Astrocyte of the cerebellum (primary cell): ENCODE data around the gene NECTIN3.

Experiments
- DNase-seq: peaks from one replicate; pipeline ENCODE4 v3.0.0-alpha.2; 2011; ENCODE audit warnings: low read depth
- H3K4me3 ChIP-seq: 2 replicates; pipeline ENCODE4 v1.5.1; 2011; ENCODE audit warnings: mild to moderate bottlenecking, low read depth, low read length, moderate library complexity
- CTCF ChIP-seq: IDR thresholded peaks from 2 replicates; pipeline ENCODE4 v1.5.1; 2012; ENCODE audit warnings: low read length, low read depth, moderate library complexity, mild to moderate bottlenecking; ENCODE audit errors: missing control alignments
- in situ Hi-C: cut with HindIII; loops from 2 replicates; pipeline ENCODE4 v1.10.0; 2017; ENCODE audit warnings: low sequenced_read_pairs

The NECTIN3 gene

GRCh38 chr3:111035902-111036301, 35.7 kb upstream of the NECTIN3 start:
- DNase-seq, result no peak
- no peak overlapping the region for H3K4me3 ChIP-seq
- no peak for TF ChIP-seq CTCF
- in situ Hi-C loops, result no loop called here

- in situ Hi-C loops, result no loop called here
- no peak for DNase-seq
- TF ChIP-seq CTCF, result no peak
- H3K4me3 ChIP-seq, result no peak overlapping the region
Measured at GRCh38 chr3:111040959-111041358, 30.7 kb upstream of the NECTIN3 start.

- no peak for DNase-seq
- in situ Hi-C loops, result no loop called here
- no peak for TF ChIP-seq CTCF
- H3K4me3 ChIP-seq, result no peak overlapping the region
Measured at GRCh38 chr3:111045564-111045963, 26.1 kb upstream of the NECTIN3 start.

GRCh38 chr3:111047042-111047441, 24.6 kb upstream of the NECTIN3 start:
- in situ Hi-C loops, result no loop called here

GRCh38 chr3:111047812-111048435, 23.7 kb upstream of the NECTIN3 start:
- in situ Hi-C loops, result no loop called here
- no peak for DNase-seq
- no peak for TF ChIP-seq CTCF
- no peak overlapping the region for H3K4me3 ChIP-seq

More at GRCh38 chr3:111047042-111047441, 24.6 kb upstream of the NECTIN3 start:
- no peak for TF ChIP-seq CTCF
- DNase-seq, result no peak
- H3K4me3 ChIP-seq, result no peak overlapping the region

- in situ Hi-C loops, result no loop called here
- no peak overlapping the region for H3K4me3 ChIP-seq
- no peak for DNase-seq
- TF ChIP-seq CTCF, result no peak
Measured at GRCh38 chr3:111051354-111051753, 20.3 kb upstream of the NECTIN3 start.
